ENCODE data around the gene TRIM7. TPM values are rescaled to one million over a fixed set of nuclear protein-coding genes. Genes with fewer than 3 reads are reported as not detected.

The TRIM7 gene
- total and polyA plus RNA-seq, 2 experiments from 2014 or later, result 0.53 to 0.56 TPM

GRCh38 chr5:181161534-181162175 is 43.3 kb downstream of the TRIM7 start:
- Mint-ChIP-seq H3K27me3 (ENCODE audit: insufficient read depth, low read depth, poor library complexity) (peaks cover 43% of the 10 kb centered on the region), H3K4me1 (peaks cover 17% of the 10 kb centered on the region), H3K36me3 (ENCODE audit: low read depth) (no peaks in the 10 kb centered on the region), H3K9me3 (no peaks in the 10 kb centered on the region), H3K27ac (peak overlapping the region; percentile 95), H3K4me3 (peak overlapping the region; percentile 68)
- DNase-seq (ENCODE audit: low spot score) (no peak), ATAC-seq (no peak)
- no peaks in the 10 kb centered on the region; the same call in 1 of the 2 replicates for H3F3A ChIP-seq (replicated peaks; ENCODE audit: low read depth)
- peaks cover 14% of the 10 kb centered on the region for H3K27me3 ChIP-seq (ENCODE audit: insufficient read depth)
- H3K4me1 ChIP-seq (ENCODE audit: insufficient read depth), result peaks cover 10% of the 10 kb centered on the region
- peak overlapping the region; percentile 44; the same call in 1 of the 2 replicates for H3K4me3 ChIP-seq
- no peaks in the 10 kb centered on the region; the same call in 1 of the 2 replicates for H3K9me2 ChIP-seq (ENCODE audit: insufficient read depth)
- TF ChIP-seq ZNF114 (CRISPR knock-in tag; IDR thresholded peaks at IDR 0.05) (no peak), POLR2AphosphoS5 (IDR thresholded peaks at IDR 0.05; ENCODE audit: low read depth) (no peak), REST (IDR thresholded peaks at IDR 0.05; ENCODE audit: unreplicated experiment) (no peak), ETS1 (IDR thresholded peaks at IDR 0.05) (no peak), ZNF331 (CRISPR knock-in tag; IDR thresholded peaks at IDR 0.05; ENCODE audit: low read depth) (no peak), EZH2 (IDR thresholded peaks at IDR 0.05; ENCODE audit: low read depth, unreplicated experiment) (no peak), ZNF462 (CRISPR knock-in tag; IDR thresholded peaks at IDR 0.05) (no peak), EZH2phosphoT487 (IDR thresholded peaks at IDR 0.05; ENCODE audit: unreplicated experiment) (no peak), JUNB (IDR thresholded peaks at IDR 0.05; ENCODE audit: unreplicated experiment) (no peak), CREB1 (CRISPR knock-in tag; IDR thresholded peaks at IDR 0.05; ENCODE audit: low read depth) (no peak), CTCF (conservative IDR thresholded peaks at IDR 0.05; ENCODE audit: low read depth in 2 of 2) (no peak), STAT1 (IDR thresholded peaks at IDR 0.05; ENCODE audit: unreplicated experiment) (no peak), NANOG (IDR thresholded peaks at IDR 0.05; ENCODE audit: borderline replicate concordance) (no peak)
- no peaks in the 10 kb centered on the region for H3K36me3 ChIP-seq (ENCODE audit: insufficient read depth)
- H3K27ac ChIP-seq (ENCODE audit: low read depth), result no peak overlapping the region
- H3K4me2 ChIP-seq, result peak overlapping the region; percentile 71
- peak overlapping the region; percentile 84 for H2AFZ ChIP-seq
- H4K20me1 ChIP-seq (replicated peaks; ENCODE audit: insufficient read depth), result no peaks in the 10 kb centered on the region
- no peaks in the 10 kb centered on the region for H3K79me2 ChIP-seq (replicated peaks; ENCODE audit: insufficient read depth)
